HepG2 (cell line): ENCODE results near the gene TMEM107. TPM values are rescaled to one million over a fixed set of nuclear protein-coding genes. Genes with fewer than 3 reads are reported as not detected.
A peak's percentile ranks its signal among the peaks of the same experiment; 100 is the strongest.

ENCODE experiments used
- CC2D1A ChIP-seq: sonication (generic); formaldehyde crosslinking; IDR thresholded peaks from 2 replicates; pipeline ENCODE4 v1.8.1; 2023; ENCODE audit warnings: mild to moderate bottlenecking, missing genetic modification reagents
- DNMT3B ChIP-seq: conservative IDR thresholded peaks from 2 replicates; pipeline ENCODE4 v1.6.1; 2016; ENCODE audit warnings: missing biosample characterization, control low read depth
- E2F2 ChIP-seq: sonication (generic); formaldehyde crosslinking; IDR thresholded peaks from 2 replicates; pipeline ENCODE4 v1.4.0; 2020; ENCODE audit warnings: missing genetic modification reagents, borderline replicate concordance
- ELF4 ChIP-seq: sonication (generic); formaldehyde crosslinking; IDR thresholded peaks from 2 replicates; pipeline ENCODE4 v1.5.0; 2020; ENCODE audit warnings: missing genetic modification reagents, mild to moderate bottlenecking, moderate library complexity, borderline replicate concordance
- GATAD1 ChIP-seq: IDR thresholded peaks from 2 replicates; pipeline ENCODE4 v1.6.1; 2016; ENCODE audit warnings: missing genetic modification reagents, missing compliant biosample characterization
- HNRNPLL ChIP-seq: fragments of 200-400 bp; formaldehyde crosslinking; IDR thresholded peaks from 2 replicates; pipeline ENCODE4 v1.6.1; 2017; ENCODE audit warnings: mild to moderate bottlenecking, low read depth, low read length; ENCODE audit not compliant: poor library complexity, severe bottlenecking
- JUNB ChIP-seq: sonication (generic); formaldehyde crosslinking; IDR thresholded peaks from 2 replicates; pipeline ENCODE4 v1.8.0; 2022; ENCODE audit warnings: missing genetic modification reagents, mild to moderate bottlenecking, borderline replicate concordance
- KLF16 ChIP-seq, 2 experiments: sonication (generic) in 1 of 2; formaldehyde crosslinking in 1 of 2; IDR thresholded peaks; 2 replicates each; pipeline versions ENCODE4 v1.6.1 to v1.8.0; 2016 to 2023; ENCODE audit warnings: missing genetic modification reagents in 2 of 2, missing compliant biosample characterization in 1 of 2
- PBX3 ChIP-seq: sonication (generic); formaldehyde crosslinking; IDR thresholded peaks from 2 replicates; pipeline ENCODE4 v1.8.1; 2023; ENCODE audit warnings: missing genetic modification reagents, inconsistent platforms, borderline replicate concordance
- RCOR2 ChIP-seq: IDR thresholded peaks from 2 replicates; pipeline ENCODE4 v1.6.1; 2016; ENCODE audit warnings: missing biosample characterization, missing genetic modification reagents
- SNAI1 ChIP-seq: sonication (generic); formaldehyde crosslinking; IDR thresholded peaks from 2 replicates; pipeline ENCODE4 v1.5.0; 2020; ENCODE audit warnings: mild to moderate bottlenecking, missing genetic modification reagents, borderline replicate concordance
- TOPORS ChIP-seq: sonication (generic); formaldehyde crosslinking; IDR thresholded peaks from 2 replicates; pipeline ENCODE4 v1.8.0; 2023; ENCODE audit warnings: mild to moderate bottlenecking, missing genetic modification reagents
- ZNF124 ChIP-seq: sonication (generic); formaldehyde crosslinking; IDR thresholded peaks from 2 replicates; pipeline ENCODE4 v1.4.0; 2020; ENCODE audit warnings: missing genetic modification reagents
- ZNF335 ChIP-seq: sonication (generic); formaldehyde crosslinking; IDR thresholded peaks from 2 replicates; pipeline ENCODE4 v1.4.0; 2020; ENCODE audit warnings: missing genetic modification reagents
- ZNF546 ChIP-seq: sonication (generic); formaldehyde crosslinking; conservative IDR thresholded peaks from 2 replicates; pipeline ENCODE4 v1.8.1; 2023; ENCODE audit warnings: mild to moderate bottlenecking, missing genetic modification reagents
- ZNF557 ChIP-seq: sonication (generic); formaldehyde crosslinking; IDR thresholded peaks from 2 replicates; pipeline ENCODE4 v1.4.0; 2020; ENCODE audit warnings: missing genetic modification reagents
- ZNF674 ChIP-seq: sonication (generic); formaldehyde crosslinking; IDR thresholded peaks from 2 replicates; pipeline ENCODE4 v1.5.0; 2020; ENCODE audit warnings: low read depth, mild to moderate bottlenecking, missing genetic modification reagents
- ZNF773 ChIP-seq: sonication (generic); formaldehyde crosslinking; IDR thresholded peaks from 2 replicates; pipeline ENCODE4 v1.4.0; 2020; ENCODE audit warnings: missing genetic modification reagents, borderline replicate concordance
- ZNF839 ChIP-seq: sonication (generic); formaldehyde crosslinking; IDR thresholded peaks from 2 replicates; pipeline ENCODE4 v1.4.0; 2020; ENCODE audit warnings: missing genetic modification reagents, mild to moderate bottlenecking, borderline replicate concordance
- polyA plus RNA-seq, 8 experiments: library from polyadenylated mRNA; depleted of rRNA in 3 of 8; stranded (reverse) in 7 of 8; unstranded in 1 of 8; fragments of >200 nt; fragmentation: Illumina TruSeq in 4 of 8; extraction: Trizol in 4 of 8; gene quantifications; 2 replicates each; pipeline versions ENCODE4 v1.2.1 to v1.2.3, GENCODE V29; 2011 to 2016; ENCODE audit warnings: low read depth in 4 of 8, missing spikeins in 1 of 8, mixed read lengths in 1 of 8; ENCODE audit not compliant: insufficient read depth in 1 of 8
- total RNA-seq, 5 experiments: library from RNA; depleted of rRNA; stranded (reverse); fragments of >200 nt; fragmentation: Illumina TruSeq; extraction: Trizol; gene quantifications; 2 replicates each; pipeline ENCODE4 v1.2.3, GENCODE V29; 2016; ENCODE audit warnings: low read depth in 1 of 5
- TF ChIP-seq, protein P1 (sequence below): sonication (generic); formaldehyde crosslinking; IDR thresholded peaks from 2 replicates; pipeline ENCODE4 v1.5.1; 2020; ENCODE audit warnings: mild to moderate bottlenecking, missing genetic modification reagents, borderline replicate concordance
- TF ChIP-seq, protein P2 (sequence below): sonication (generic); formaldehyde crosslinking; conservative IDR thresholded peaks from 2 replicates; pipeline ENCODE4 v1.4.0; 2020; ENCODE audit warnings: missing genetic modification reagents
- TF ChIP-seq, protein P3 (sequence below): sonication (generic); formaldehyde crosslinking; conservative IDR thresholded peaks from 2 replicates; pipeline ENCODE4 v1.8.0; 2022; ENCODE audit warnings: missing genetic modification reagents

Gene TMEM107
- total and polyA plus RNA-seq, 2 of the 13 experiments (the other 11 are each of a cell fraction or from before 2014, with no cell fraction given), result 7.2 to 15.3 TPM

- TF ChIP-seq, protein P1, sequence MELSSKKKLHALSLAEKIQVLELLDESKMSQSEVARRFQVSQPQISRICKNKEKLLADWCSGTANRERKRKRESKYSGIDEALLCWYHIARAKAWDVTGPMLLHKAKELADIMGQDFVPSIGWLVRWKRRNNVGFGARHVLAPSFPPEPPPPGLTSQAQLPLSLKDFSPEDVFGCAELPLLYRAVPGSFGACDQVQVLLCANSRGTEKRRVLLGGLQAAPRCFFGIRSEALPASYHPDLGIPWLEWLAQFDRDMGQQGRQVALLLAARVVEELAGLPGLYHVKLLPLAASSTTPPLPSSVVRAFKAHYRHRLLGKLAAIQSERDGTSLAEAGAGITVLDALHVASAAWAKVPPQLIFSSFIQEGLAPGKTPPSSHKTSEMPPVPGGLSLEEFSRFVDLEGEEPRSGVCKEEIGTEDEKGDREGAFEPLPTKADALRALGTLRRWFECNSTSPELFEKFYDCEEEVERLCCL (CRISPR knock-in tag), result no peak
- TF ChIP-seq, protein P2, sequence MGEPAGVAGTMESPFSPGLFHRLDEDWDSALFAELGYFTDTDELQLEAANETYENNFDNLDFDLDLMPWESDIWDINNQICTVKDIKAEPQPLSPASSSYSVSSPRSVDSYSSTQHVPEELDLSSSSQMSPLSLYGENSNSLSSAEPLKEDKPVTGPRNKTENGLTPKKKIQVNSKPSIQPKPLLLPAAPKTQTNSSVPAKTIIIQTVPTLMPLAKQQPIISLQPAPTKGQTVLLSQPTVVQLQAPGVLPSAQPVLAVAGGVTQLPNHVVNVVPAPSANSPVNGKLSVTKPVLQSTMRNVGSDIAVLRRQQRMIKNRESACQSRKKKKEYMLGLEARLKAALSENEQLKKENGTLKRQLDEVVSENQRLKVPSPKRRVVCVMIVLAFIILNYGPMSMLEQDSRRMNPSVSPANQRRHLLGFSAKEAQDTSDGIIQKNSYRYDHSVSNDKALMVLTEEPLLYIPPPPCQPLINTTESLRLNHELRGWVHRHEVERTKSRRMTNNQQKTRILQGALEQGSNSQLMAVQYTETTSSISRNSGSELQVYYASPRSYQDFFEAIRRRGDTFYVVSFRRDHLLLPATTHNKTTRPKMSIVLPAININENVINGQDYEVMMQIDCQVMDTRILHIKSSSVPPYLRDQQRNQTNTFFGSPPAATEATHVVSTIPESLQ (CRISPR knock-in tag), result no peak
- no peak for TF ChIP-seq CC2D1A (CRISPR knock-in tag)
- no peak for TF ChIP-seq ZNF557 (CRISPR knock-in tag)
- TF ChIP-seq SNAI1 (CRISPR knock-in tag), result no peak
- TF ChIP-seq GATAD1, result peak; percentile 69
- TF ChIP-seq DNMT3B, result peak; percentile 24; the same call in 1 of the 2 replicates
- TF ChIP-seq, protein P3, sequence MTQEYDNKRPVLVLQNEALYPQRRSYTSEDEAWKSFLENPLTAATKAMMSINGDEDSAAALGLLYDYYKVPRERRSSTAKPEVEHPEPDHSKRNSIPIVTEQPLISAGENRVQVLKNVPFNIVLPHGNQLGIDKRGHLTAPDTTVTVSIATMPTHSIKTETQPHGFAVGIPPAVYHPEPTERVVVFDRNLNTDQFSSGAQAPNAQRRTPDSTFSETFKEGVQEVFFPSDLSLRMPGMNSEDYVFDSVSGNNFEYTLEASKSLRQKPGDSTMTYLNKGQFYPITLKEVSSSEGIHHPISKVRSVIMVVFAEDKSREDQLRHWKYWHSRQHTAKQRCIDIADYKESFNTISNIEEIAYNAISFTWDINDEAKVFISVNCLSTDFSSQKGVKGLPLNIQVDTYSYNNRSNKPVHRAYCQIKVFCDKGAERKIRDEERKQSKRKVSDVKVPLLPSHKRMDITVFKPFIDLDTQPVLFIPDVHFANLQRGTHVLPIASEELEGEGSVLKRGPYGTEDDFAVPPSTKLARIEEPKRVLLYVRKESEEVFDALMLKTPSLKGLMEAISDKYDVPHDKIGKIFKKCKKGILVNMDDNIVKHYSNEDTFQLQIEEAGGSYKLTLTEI (CRISPR knock-in tag), result no peak
- no peak for TF ChIP-seq ZNF546 (CRISPR knock-in tag)
- TF ChIP-seq RCOR2, result no peak
- TF ChIP-seq ZNF124 (CRISPR knock-in tag), result no peak
- TF ChIP-seq PBX3, result no peak
- TF ChIP-seq KLF16 (CRISPR knock-in tag; IDR thresholded peaks at IDR 0.05), result peak in 1 of 2 experiments; percentile 59; a peak in 2 of 4 replicates
- TF ChIP-seq JUNB (CRISPR knock-in tag), result no peak
- no peak for TF ChIP-seq ZNF839 (CRISPR knock-in tag)
- TF ChIP-seq E2F2 (CRISPR knock-in tag), result no peak
- peak; percentile 99 for TF ChIP-seq HNRNPLL
- TF ChIP-seq ZNF674 (CRISPR knock-in tag), result no peak
- no peak for TF ChIP-seq ELF4 (CRISPR knock-in tag)
- no peak for TF ChIP-seq TOPORS (CRISPR knock-in tag)
- TF ChIP-seq ZNF773 (CRISPR knock-in tag), result no peak
- no peak for TF ChIP-seq ZNF335
Measured at GRCh38 chr17:8156246-8156992, 19.8 kb downstream of the TMEM107 start (continued).
